G401.6 (cell line): ENCODE measurements around the gene CHCHD5.

ENCODE experiments used
- FAIRE-seq: peaks from 2 replicates; lab custom pipeline; 2012; peaks lifted over from hg19 to GRCh38; lab: Jason Lieb, UNC

The CHCHD5 gene

DNA sequence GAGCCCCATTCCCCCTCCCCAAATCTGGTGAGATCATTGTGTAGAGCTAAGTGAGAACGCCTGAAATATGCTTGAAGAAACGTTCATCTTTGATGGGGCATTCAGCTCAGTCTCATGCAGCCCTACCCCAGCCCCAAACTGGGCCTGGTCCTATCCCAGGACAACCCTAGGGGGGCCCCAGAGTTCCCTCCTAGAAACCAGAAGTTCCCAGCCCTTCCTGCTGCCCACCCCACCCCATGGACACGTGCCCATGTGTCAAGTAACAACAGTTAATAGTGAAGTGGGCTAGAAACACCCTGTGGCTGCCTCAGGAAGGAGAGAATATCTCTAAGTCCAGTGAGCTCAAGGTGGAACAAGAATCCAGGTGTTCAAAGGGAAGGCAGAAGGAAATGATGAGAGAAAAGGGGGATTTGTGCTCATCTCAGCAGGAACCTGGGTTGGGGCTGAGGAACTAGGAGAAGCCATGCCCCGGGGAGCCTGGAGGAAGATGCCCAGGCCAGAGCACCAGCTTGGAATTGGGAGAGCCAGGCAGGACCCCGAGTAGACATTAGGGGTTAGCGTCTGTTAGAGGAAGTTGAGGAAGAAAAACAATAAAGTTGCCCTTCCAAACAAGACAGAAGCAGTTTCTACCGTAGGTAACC, 41.2 kb downstream of the CHCHD5 start:
- FAIRE-seq, result no peak

DNA sequence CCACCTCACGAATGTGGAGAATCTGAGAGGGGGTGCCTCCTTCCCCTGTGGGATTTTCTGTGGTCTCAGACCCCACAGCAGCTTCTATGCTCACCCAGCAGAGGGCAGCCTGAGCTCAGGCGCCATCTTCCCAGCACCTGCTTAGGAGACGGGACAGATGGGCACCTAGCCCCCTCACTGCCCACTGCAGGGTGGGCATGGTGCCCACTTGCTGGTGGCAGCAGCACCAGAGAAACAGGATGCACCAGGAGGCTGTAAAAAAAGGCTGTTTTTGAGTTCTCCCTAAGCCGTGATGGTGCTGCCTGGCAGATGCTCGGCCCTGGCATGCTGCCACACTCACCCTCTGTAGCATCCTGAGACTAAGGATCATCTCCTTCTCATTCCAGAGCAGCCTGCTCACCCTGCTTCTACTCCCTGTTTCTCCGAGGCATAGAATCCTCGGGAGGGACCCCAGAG, 42.2 kb downstream of the CHCHD5 start:
- FAIRE-seq, result no peak

DNA sequence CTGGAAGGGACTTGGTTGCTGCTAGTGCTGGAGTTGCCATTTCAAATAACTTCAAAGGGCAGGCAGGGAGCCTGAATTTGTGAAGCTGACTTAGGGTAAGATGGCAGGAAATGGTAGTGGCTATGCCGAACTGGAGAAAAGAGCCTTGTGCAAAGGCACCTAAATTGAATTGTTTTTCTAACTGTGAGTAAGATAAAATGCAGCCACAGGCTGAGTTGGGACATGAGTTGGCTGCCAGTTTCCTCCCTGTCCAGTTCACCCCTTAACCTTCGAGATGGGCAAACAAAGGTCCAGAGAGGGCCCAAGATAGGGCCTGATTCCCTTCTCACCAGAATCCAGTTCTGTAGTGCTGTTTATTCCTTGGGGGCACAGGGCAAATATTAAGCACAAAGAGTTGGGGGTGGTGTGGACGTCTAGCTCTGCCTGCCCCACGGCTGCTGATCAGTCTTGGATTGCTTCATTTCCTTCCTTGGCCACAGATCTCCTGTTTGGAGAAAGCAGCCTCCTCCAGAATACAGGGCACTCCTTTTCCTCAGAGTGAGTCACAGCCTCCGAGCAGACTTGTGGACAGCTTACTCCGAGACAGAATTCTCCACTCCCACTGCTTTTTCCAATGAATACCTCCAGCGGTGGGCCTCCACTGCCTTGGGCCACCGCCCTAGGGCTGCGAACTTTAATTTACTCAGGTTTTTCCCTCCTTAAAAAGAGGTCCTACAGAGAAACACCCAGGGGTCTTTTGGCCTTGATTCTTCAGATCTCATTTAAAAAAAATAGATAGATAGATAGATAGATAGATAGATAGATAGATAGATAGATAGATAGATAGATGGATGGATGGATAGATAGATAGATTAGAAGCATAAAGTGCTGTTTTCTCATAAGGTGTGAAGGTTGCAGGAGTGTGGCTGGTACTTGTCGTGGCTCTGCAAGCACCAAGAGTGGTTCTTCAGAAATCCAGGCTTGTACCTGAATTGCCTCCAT, 42.9 kb downstream of the CHCHD5 start:
- FAIRE-seq, result peak; percentile 53

DNA sequence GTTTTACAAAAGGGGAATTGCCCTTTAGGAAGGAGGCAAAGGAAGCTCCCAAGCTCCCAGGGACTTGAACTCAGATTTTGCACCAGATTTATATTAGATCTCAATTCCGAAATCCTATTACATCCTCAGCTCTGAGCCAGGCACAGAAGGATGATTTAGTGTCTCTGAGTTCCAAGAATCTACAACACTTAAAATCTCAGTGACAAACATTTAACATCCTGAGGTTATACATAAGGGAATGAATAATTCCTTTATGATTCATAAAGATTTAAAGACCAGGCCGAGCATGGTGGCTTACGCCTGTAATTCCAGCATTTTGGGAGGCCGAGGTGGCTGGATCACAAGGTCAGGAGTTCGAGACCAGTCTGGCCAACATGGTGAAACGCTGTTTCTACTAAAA, 44.8 kb downstream of the CHCHD5 start:
- no peak for FAIRE-seq

DNA sequence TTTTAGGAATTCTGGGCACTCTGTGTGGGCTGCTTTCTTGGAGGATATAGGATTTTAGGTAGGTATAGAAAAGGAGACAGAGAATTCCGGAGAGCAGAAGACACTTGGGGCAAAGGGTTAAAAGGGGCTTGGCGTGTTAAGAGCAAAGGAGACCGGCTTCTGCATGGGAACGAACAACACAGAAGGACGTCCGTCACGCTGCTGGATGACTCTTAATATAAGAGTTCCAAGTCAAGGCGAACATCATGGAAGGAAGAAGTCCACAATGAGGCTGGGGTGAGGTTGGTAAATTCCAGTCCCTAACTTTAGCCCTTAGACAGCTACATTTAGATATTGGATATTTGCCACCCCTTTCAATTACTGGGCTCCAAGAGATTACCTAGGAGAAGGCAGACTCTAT, 45.4 kb downstream of the CHCHD5 start:
- FAIRE-seq, result no peak

DNA sequence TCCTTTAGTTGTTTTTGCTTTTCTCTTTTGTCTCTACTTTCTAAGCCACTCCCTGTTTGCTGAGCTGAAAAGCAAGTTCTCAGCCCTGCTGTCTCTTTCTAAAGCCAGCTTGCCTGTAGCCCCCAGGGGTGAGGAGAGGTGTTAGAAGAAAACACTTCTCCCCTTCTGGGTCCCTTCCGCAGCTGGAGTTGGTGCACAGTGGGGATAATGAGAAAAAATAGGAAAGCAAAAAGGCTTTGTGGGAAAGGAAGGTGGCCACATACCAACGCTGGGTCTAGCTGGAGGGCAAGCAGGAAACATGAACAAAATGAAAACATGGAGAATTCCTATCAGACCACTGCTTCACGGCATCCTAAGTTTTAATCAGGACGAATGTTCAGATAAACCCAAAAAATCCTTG, 45.9 kb downstream of the CHCHD5 start:
- no peak for FAIRE-seq

DNA sequence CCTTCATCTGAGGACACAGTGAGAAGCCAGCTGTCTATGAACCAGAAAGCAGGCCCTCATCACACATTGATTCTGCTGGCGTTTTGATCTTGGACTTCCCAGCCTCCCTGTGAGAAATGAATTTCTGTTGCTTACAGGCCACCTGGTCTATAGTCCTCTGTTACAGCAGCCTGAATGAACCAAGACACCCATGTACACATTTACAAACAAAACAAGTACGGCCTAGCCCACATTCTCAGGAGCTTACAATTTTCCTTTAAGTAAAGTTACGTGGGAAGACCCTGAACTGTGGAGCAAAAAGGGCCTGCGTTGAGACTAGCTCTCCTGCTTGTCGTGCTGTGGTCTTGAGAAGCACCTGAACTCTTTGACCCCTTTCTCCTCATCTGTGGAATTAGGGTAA, 49.3 kb downstream of the CHCHD5 start:
- FAIRE-seq, result no peak

DNA sequence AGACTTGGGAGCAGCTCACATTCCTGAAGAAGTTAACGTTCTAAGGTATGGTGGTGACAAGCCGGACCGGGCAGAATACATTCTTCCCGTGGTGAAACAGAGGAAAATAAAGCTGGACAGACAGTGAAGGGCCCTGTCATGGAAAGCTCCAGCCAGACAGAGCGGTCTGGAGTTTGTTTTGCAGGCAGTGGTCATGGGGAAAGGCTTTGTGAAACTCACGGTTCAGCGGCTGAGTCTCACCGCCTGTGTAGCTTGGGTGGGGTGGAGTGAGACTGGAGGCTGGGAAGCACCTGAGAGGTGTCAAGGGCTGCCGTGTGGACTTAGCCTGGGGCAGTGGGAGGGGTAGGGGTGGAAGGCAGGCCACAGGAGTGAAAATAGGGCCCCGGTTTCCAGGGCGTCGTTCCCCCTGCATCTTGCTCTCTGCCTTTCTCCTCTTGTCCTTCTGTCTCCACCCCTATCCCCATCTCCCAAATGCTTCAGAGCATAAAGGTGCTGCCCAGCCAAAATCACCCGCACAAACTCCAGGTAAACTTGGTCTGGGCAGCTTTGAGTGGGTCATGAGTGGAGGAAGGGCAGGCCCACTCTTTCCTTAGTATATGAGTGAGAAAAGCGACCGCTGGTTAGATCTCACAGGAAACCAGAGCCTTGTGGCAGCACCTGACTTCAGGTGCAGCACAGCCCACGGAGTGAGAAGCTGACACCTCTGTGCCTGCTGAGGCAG, 49.9 kb downstream of the CHCHD5 start:
- FAIRE-seq, result no peak

DNA sequence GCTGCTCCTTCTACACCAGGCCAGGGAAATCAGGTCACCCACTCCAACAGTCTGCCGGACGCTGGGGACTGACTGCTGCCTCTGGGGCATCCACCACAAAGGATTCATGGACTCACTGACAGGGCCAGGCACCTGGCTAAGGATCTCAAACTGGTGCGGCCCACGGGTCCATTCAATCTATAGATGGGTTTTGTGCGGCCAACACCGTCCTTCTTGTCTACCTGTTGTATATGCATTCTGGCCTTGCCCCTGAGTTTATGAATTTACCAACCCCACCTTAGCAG, 50.4 kb downstream of the CHCHD5 start:
- FAIRE-seq, result no peak

DNA sequence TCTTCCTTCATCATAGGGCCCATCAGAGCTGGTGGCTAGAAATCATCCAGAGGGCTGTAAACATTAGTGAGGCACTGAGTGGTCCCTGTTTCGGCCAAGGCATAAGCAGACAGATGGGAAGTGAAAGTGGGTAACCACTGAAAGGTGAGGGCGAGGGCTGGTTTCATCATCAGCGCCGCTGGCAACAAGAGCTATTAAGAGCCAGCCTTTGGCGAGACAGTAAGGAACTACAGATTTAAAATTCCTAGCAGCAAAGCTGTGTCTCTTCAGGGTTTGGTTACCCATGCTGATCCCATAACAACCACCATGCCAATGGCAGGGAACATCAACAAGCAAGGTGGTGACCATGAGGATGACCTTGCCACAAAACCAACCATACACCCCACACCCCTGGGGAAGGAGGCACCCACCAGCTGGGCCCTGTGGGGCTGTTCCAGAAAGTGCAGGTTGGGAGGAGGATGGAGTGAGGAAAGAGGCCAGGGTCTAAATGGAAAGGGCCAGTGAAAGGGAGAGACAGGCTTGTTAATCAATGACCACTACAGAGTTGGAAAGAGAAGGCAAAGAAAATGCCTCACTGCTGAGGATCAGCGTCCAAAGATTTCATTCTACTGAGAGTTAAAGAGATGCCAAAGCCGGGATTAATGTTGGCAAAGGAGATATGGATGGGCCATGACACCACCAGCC, 52.3 kb downstream of the CHCHD5 start:
- no peak for FAIRE-seq

DNA sequence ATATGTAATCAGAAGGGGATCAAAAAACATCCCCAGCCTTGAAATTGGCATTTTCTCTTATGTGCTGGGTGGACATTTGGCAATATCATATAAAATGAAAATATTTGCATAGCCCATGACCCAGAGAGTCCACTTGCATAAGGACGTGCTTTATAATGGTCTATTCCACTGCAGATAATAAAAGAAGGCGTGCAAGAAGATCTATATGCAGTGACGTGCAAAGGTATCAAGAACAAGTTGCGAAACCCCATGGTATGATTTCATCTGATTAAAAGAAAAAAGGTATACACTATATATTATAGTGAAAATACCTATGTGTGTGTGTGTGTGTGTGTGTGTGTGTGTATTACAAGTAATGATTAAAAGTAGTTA, 52.9 kb downstream of the CHCHD5 start:
- FAIRE-seq, result no peak
